ENCODE data around the gene TESK2.

- TF ChIP-seq CTCF (IDR thresholded peaks at IDR 0.05) (peak in 2 of 6 experiments; percentile 0 to 3), POLR2A (IDR thresholded peaks at IDR 0.05) (peak; percentile 74 to 89)
Observed at GRCh38 chr1:45339789-45340558, 151.0 kb downstream of the TESK2 start, which contains the start of the genes MUTYH and TOE1.

All from Peyer's patch (tissue), 4 donors.